Lower leg skin (tissue), 3 donors: Measurements from ENCODE around the gene ZNF672.

Experiments
- POLR2A ChIP-seq, 2 donors: fragments of 450-650 bp; IDR thresholded peaks; one replicate each; pipeline ENCODE4 v1.6.1; 2016 to 2017; ENCODE audit warnings: antibody characterized with exemption in 2 of 2, mild to moderate bottlenecking in 1 of 2, moderate library complexity in 1 of 2
- TF ChIP-seq, protein P1 (sequence below), 3 donors: fragments of 450-650 bp; IDR thresholded peaks; one replicate each; pipeline ENCODE4 v1.5.1; 2016; ENCODE audit warnings: antibody characterized with exemption in 3 of 3, mild to moderate bottlenecking in 3 of 3, moderate library complexity in 2 of 3

DNA sequence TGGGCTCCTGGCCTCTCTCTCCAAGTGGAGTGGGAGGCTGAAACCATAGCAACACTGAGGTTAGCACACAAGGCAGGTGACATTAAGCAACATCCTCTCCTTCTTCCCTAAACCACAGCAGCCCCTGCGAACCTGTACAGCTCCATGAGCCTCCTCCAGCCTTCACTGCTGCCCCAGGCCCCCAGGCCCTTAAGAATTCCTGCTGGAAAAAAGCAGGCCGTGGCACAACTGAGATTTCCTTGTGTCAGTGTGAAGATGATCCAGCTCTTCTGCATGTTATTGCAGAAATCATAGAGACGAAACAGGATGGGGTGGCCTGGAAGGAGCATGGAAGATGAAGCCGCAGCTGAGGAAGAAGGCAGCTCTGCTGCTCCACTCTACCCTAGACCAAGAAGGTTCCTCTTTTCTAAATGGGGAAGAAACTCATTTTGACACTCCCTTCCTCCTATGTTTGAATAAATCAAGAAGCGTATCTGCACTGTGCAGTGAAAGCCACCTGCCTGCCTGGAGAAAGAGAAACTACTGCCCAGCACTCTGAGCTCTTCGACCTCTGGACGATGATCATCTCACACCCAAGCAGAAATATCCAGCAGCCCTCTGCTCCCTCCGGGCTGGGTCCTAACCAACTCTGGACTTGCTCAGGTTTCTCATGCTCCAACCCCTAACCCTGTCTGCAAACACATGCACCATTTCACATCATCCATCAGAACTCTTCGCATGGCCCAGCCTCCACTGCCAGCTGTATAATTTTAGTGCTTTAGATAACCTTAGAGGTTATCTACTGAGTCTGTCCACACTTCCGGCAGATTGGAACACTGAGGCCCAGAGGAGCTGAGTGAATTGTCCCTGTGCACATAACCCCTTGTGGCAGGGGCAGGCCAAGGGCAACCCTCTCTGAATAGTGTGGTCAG lies 33.0 kb upstream of the ZNF672 start:
- TF ChIP-seq, protein P1, sequence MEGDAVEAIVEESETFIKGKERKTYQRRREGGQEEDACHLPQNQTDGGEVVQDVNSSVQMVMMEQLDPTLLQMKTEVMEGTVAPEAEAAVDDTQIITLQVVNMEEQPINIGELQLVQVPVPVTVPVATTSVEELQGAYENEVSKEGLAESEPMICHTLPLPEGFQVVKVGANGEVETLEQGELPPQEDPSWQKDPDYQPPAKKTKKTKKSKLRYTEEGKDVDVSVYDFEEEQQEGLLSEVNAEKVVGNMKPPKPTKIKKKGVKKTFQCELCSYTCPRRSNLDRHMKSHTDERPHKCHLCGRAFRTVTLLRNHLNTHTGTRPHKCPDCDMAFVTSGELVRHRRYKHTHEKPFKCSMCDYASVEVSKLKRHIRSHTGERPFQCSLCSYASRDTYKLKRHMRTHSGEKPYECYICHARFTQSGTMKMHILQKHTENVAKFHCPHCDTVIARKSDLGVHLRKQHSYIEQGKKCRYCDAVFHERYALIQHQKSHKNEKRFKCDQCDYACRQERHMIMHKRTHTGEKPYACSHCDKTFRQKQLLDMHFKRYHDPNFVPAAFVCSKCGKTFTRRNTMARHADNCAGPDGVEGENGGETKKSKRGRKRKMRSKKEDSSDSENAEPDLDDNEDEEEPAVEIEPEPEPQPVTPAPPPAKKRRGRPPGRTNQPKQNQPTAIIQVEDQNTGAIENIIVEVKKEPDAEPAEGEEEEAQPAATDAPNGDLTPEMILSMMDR (IDR thresholded peaks at IDR 0.05) = no peak
- TF ChIP-seq POLR2A (IDR thresholded peaks at IDR 0.05) = no peak
